Inflammatory macrophage treated with lipopolysaccharide for 1 hour (primary cell): ENCODE results near the gene HEY2.
"Not testable (repeated sequence)": the region's sequence is repeated elsewhere in the genome, so short reads cannot be mapped to it uniquely, and the experiment has no call there.

Experiments used
- DNase-seq, 2 donors: peaks; one replicate each; pipeline ENCODE4 v3.0.0-alpha.2; 2020 to 2022

HEY2 gene

DNA sequence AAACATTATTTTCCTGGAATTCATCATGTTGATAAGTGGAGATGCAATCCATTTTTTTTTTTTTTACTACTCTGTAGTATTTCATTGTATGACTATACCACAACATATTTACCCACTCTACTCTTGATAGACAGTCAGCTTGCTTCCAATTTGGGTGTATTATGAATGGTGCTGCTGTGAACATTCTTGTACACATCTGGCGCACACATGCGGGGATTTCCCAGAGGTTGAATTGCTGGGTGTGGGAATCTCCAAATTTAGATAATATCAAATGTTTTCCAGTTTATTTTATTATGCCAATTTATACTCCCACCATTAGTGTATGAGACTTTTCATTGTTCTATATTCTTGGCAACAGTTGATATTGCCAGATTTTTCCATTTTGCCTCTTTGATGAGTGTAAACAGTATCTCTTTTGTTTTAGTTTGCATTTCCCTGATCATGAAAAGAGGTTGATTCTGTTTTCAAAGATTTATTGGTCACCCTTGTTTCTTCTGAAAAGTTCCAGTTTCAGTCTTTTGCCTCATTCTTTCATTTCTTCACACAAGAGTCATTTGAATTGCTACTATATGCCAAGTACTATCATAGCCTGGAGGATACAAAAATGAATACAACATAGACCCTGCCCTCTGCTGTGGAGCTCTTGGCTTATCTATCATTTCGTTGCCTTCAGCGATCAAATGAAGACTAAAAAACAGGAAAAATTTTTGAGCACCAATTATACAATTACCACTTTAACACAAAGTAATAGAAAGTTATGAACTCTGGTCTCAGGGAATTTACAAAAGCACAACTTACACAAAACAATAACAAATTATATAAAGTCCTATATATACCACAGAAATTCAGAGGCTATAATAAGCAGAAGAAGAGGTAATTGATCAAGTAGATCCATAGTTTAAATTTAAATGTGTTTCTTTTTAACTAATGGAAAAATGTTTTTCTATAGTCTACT is 24.2 kb downstream of the HEY2 start:
- peak; percentile 21 to 28 for DNase-seq

DNA sequence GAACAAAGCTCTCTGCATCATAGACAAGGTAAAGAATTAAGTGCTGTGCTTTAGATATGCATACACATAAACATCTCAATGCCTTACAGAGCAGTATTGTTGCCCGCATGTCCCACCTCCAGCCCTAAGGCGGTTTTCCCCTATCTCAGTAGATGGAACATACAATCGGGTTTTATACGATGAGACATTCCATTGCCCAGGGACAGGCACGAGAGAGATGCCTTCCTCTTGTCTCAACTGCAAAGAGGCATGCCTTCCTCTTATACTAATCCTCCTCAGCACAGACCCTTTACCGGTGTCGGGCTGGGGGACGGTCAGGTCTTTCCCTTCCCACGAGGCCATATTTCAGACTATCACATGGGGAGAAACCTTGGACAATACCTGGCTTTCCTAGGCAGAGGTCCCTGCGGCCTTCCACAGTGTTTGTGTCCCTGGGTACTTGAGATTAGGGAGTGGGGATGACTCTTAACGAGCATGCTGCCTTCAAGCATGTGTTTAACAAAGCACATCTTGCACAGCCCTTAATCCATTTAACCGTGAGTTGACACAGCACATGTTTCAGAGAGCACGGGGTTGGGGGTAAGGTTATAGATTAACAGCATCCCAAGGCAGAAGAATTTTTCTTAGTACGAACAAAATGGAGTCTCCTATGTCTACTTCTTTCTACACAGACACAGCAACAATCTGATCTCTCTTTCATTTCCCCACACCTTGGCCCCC is 26.8 kb downstream of the HEY2 start:
- DNase-seq, result not testable (repeated sequence)

GRCh38 chr6:125779924-125780539 is 30.6 kb downstream of the HEY2 start:
- DNase-seq, result peak; percentile 93 to 100

- peak; percentile 63 to 65 for DNase-seq
These were observed 31.3 kb downstream of the HEY2 start for GRCh38 chr6:125780540-125781313.

DNA sequence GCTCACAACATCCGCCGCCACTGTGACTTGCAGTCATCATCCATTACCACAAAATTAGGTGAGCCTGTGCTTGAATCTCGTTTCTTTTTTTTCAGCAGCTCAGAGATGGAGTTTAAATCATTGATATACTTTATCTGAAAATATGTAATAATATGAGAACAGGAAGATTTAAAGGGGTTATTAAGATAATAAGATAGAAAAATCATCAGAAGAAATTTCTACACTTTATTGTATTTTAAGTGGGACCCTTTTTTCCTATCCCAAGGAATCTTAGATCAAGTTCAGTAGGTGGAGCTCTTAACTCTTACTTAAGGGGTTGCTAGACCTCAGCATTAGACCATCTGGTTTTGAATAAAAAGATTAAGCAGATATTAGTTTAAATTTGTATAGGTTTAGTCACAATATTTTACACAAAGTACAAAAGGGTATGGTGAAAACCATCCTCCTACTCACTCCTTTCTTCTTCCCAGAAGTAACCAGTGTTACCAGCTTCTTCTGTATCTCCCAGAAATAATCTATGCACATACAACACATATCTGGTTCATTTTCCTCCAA is 32.0 kb downstream of the HEY2 start:
- DNase-seq, result no peak

DNA sequence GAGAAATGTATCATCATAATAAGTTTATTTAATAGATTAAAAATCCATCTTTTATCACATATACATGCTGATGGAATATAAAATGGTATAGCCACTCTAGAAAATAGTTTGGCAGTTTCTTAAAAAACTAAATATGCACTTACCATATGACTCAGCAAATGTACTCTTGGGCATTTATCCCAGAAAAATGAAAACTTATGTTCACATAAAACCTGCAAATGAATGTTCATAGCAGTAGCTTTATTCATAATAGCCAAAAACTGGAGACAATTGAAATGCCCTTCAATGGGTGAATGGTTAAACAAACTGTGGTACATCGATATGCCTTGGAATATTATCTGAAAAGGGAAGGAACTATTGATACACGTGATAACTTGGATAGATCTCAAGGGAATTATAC is 34.9 kb downstream of the HEY2 start:
- no peak for DNase-seq

- DNase-seq, result no peak
These were observed 38.4 kb downstream of the HEY2 start for GRCh38 chr6:125787791-125788190.

DNA sequence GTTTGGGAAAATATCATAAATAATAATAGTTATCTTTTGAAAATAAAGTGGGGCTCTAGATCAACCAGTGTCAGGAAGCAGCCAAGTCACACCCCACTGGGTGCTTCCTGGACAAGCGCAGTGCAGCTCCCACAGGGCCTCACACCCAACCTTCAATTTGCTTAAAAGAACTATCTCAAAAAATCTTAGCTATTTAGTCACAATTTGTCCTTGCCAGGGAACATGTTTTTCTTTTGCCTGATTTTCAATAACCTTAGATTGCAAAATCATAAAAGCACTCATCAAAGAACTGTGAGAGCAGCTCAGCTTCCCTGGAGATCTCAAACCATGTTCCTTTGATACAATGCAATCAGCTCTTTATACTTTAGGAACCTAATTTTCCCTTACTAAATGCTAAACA is 39.7 kb downstream of the HEY2 start:
- DNase-seq, result no peak

DNA sequence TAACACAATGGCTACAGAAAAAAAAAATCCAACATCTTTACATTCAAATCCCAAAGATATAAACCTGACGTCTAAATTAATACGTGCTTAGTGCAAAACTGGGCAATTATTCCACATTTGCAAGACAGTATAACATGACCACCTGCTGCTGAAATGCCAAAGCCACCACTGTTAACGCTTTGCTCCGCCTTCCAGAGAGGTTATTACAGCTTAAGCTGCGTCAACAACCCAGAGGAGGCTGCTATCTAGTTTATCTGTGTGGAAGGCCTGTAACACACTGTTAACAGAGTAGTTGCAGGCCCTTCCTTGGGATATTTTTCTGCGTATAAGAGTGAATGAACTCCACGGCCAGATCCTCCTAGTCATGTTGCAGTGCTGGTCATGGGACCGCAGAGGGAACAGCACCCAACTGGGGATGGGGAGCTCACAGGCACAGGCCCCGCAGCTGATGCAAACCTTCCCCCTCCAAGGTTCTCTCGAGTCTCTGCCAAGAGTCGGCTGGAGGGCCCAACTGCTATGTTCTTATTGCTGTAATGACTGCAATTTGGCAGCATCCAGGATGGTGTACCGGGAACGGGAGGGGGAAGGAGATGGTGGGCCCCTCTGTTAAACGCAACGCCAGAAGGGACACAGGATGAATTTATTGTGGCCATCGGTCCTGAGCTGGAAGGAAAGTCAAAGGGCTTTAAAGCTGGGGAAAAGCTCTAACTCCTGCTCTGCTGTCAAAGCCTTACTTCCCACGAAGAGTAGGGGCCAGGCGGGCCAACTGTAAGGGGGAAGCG is 40.3 kb downstream of the HEY2 start:
- DNase-seq, result peak in 1 of 2 donors; percentile 30

- peak; percentile 62 to 70 for DNase-seq
These were observed 41.1 kb downstream of the HEY2 start, which contains the start of gene NCOA7 for GRCh38 chr6:125790358-125791150. Gene NCOA7, plus strand, starts transcription at chr6:125790960. Its CDS starts 24,395 bp downstream, at chr6:125815355.

DNA sequence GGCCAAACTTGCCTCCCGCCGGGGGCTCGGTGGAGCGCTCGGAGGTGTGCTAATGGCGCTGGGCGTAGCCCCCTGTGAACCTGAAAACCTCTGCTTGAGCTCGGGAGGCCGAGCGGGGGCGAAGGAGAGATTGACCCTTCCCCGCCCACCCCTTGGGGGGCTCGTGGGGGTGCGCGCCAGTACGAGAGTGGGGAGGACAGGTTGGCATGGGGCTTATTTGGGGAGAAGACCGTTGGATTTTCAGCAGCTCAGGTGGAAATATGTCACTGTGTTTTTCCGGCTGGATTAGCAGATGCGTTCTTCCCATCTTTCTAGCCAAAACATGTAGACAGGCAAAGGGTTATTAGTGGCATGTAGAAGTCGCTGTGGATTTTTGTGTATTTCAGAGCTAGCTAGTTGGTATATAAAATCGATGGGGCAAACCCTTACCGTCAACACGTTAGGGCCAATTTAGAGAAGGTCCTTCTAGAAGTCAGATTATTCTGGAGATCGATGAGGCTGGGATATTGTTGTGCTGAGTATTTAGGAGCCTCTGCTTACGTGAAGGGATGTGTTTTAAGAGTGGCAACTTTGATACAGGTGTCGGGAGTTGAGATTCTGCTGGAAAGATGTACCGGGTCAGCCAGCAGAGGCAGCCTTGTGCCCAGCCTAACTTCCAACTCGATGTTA is 41.9 kb downstream of the HEY2 start:
- no peak for DNase-seq

DNA sequence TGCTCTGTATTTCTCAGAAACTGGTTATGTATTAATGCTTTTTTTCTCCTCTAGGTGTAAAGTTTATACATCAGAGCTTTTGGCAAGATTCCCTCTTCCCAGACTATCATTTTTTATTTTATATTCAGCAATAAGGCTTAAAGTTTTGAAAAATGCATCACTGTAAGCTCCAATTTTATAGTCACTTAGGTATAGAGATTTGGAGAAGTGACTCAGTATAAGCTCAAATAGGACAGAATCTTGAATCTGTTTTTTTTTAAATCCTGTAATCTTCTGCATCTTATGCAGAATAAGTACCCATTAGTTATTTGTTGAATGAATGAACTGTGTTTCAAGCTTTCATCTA is 42.4 kb downstream of the HEY2 start:
- no peak for DNase-seq

GRCh38 chr6:125792172-125792571 is 42.7 kb downstream of the HEY2 start:
- no peak for DNase-seq

- DNase-seq, result no peak
These were observed 43.2 kb downstream of the HEY2 start for GRCh38 chr6:125792680-125793079.

GRCh38 chr6:125793280-125793679 is 43.8 kb downstream of the HEY2 start:
- DNase-seq, result no peak

DNA sequence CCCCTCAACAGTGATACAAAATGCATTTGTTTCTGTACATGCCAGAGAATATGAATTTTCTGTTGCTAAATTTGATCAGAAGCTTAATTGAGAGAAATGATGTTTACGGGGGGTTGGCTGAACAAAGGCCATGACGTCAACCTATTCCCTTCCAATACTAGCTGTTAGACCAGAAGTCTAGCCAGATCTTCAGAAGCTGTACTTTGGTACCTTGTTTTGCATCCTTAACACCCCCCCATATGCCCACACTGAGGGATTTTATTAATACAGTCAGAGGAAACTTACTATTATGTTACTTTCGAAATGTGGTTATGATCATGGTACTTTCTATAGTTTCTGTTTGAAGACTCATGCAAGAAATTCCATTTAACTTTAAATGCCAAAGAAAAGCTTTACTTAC is 44.4 kb downstream of the HEY2 start:
- no peak for DNase-seq

GRCh38 chr6:125794342-125795137 is 45.1 kb downstream of the HEY2 start:
- DNase-seq, result no peak

- no peak for DNase-seq
These were observed 45.9 kb downstream of the HEY2 start for GRCh38 chr6:125795301-125795700.
